Activated CD4-positive, alpha-beta T cell treated with anti-CD3 and anti-CD28 coated beads, Interleukin-2, amount 50 U/mL, for 24 hours (primary cell): Measurements from ENCODE around the gene CACNA2D1.

Source experiments
- DNase-seq, 2 donors: peaks; one replicate each; pipeline ENCODE4 v3.0.0-alpha.2; 2020; ENCODE audit warnings: low read depth in 1 of 2, low spot score in 1 of 2

CACNA2D1 gene

GRCh38 chr7:82443547-82444219 lies at the start of gene CACNA2D1:
TSS of gene CACNA2D1 (minus strand) at chr7:82443777.
- no peak for DNase-seq

- no peak for DNase-seq
These were observed 38.0 kb upstream of the CACNA2D1 start for GRCh38 chr7:82481499-82482097.

- DNase-seq, result no peak
These were observed 34.3 kb upstream of the CACNA2D1 start for GRCh38 chr7:82477733-82478515.

GRCh38 chr7:82472966-82473365 lies 29.4 kb upstream of the CACNA2D1 start:
- no peak for DNase-seq

GRCh38 chr7:82471351-82472020 lies 27.9 kb upstream of the CACNA2D1 start:
- no peak for DNase-seq

- no peak for DNase-seq
These were observed 25.6 kb upstream of the CACNA2D1 start for GRCh38 chr7:82469207-82469606.

- no peak for DNase-seq
These were observed 24.9 kb upstream of the CACNA2D1 start for GRCh38 chr7:82468435-82468834.

- no peak for DNase-seq
These were observed 23.4 kb upstream of the CACNA2D1 start for GRCh38 chr7:82467020-82467419.

GRCh38 chr7:82464372-82464771 lies 20.8 kb upstream of the CACNA2D1 start:
- DNase-seq, result no peak

GRCh38 chr7:82455295-82455694 lies 11.7 kb upstream of the CACNA2D1 start:
- DNase-seq, result no peak

GRCh38 chr7:82450759-82451158 lies 7.2 kb upstream of the CACNA2D1 start:
- no peak for DNase-seq

- no peak for DNase-seq
These were observed 6.3 kb upstream of the CACNA2D1 start for GRCh38 chr7:82449910-82450309.

- DNase-seq, result no peak
These were observed 3.3 kb upstream of the CACNA2D1 start for GRCh38 chr7:82446897-82447296.

- DNase-seq, result no peak
These were observed 1.7 kb upstream of the CACNA2D1 start for GRCh38 chr7:82445271-82445670.

GRCh38 chr7:82444220-82444909 lies 788 bp upstream of the CACNA2D1 start:
- DNase-seq, result no peak

- DNase-seq, result no peak
These were observed 486 bp downstream of the CACNA2D1 start for GRCh38 chr7:82443036-82443546.

GRCh38 chr7:82442492-82443035 lies 1.0 kb downstream of the CACNA2D1 start:
- DNase-seq, result no peak

GRCh38 chr7:82441669-82442478 lies 1.7 kb downstream of the CACNA2D1 start:
- no peak for DNase-seq

GRCh38 chr7:82438521-82438920 lies 5.1 kb downstream of the CACNA2D1 start:
- DNase-seq, result no peak

- DNase-seq, result no peak
These were observed 7.8 kb downstream of the CACNA2D1 start for GRCh38 chr7:82435769-82436168.
